NT2/D1 (cell line): ENCODE results near the gene HEXIM1.

ENCODE experiments used
- SUZ12 ChIP-seq: IDR thresholded peaks from 2 replicates; pipeline ENCODE4 v1.6.1; 2011; ENCODE audit not compliant: insufficient read length, insufficient read depth; ENCODE audit errors: extremely low read depth
- YY1 ChIP-seq: IDR thresholded peaks from 2 replicates; pipeline ENCODE4 v1.6.1; 2011; ENCODE audit not compliant: insufficient read length, insufficient read depth
- ZNF274 ChIP-seq: IDR thresholded peaks from 2 replicates; pipeline ENCODE4 v1.6.1; 2011; ENCODE audit warnings: mild to moderate bottlenecking, low read depth, low read length

DNA sequence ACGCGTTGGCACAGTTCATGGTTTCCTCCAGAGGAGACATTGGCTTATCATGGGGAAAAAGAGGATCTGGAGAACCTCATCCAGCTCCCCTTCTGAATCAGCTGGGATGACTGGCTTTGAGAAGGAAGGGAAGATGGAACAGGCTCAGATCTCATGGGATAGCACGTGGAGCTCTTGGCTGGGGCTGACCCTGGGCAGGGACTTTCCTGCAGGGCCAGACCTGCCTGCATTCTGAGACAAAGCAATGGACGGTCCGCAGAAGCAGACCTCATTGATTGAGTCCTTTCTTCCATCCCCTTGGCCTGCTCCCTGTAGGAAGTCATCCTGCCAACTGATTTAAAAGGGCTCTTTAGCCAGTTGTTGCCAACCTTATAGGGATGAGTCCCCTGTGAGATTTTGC, 42.2 kb upstream of the HEXIM1 start:
- TF ChIP-seq YY1, result no peak
- TF ChIP-seq ZNF274, result no peak
- TF ChIP-seq SUZ12, result no peak
